PFSK-1 (cell line): ENCODE data around the gene TMEM120B.

Experiments
- FOXP2 ChIP-seq: optimal IDR thresholded peaks from 2 replicates; pipeline ENCODE3; 2011; ENCODE audit warnings: borderline replicate concordance, control low read depth, inconsistent platforms; ENCODE audit not compliant: insufficient read depth; ENCODE audit errors: extremely low read length, extremely low read depth
- POLR2AphosphoS5 ChIP-seq: IDR thresholded peaks from 2 replicates; pipeline ENCODE4 v1.6.1; 2012; ENCODE audit warnings: low read depth, mild to moderate bottlenecking, control low read depth, low read length, moderate library complexity
- SIN3A ChIP-seq: IDR thresholded peaks from 2 replicates; pipeline ENCODE4 v1.6.1; 2012; ENCODE audit warnings: mild to moderate bottlenecking, low read length, moderate library complexity, borderline replicate concordance; ENCODE audit not compliant: insufficient read depth
- TAF1 ChIP-seq: IDR thresholded peaks from 2 replicates; pipeline ENCODE4 v1.6.1; 2012; ENCODE audit warnings: low read length, control low read depth, borderline replicate concordance; ENCODE audit not compliant: insufficient read depth
- TF ChIP-seq, protein P1 (sequence below), 2 experiments: IDR thresholded peaks; 2 replicates each; pipeline versions ENCODE4 v1.6.1 to v1.8.0; 2011 to 2012; ENCODE audit warnings: low read depth in 2 of 2, low read length in 2 of 2, control low read depth in 1 of 2, inconsistent platforms in 1 of 2, mild to moderate bottlenecking in 1 of 2, moderate library complexity in 1 of 2; ENCODE audit not compliant: insufficient read depth in 1 of 2

The TMEM120B gene

DNA sequence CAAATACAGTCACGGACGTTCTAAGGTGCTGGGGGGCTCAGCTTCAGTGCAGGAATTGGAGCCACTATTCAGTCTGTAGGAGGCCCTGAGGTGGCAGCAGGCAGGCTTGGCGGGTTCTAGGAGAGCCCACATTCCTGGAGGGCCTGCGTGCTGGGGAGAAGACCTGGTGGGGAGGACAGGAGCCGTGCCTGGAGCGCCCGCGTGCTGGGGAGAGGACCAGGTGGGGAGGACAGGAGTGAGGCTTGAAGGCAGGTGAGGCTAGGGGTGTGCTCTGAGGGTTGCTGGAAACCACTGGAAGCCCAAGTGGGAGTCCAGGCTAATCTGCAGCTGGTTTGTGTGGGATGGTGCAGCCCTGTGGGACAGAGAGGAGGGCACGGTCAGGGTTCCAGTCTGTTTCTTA is 57.8 kb downstream of the TMEM120B start:
- TF ChIP-seq TAF1 (no peak), SIN3A (no peak)

DNA sequence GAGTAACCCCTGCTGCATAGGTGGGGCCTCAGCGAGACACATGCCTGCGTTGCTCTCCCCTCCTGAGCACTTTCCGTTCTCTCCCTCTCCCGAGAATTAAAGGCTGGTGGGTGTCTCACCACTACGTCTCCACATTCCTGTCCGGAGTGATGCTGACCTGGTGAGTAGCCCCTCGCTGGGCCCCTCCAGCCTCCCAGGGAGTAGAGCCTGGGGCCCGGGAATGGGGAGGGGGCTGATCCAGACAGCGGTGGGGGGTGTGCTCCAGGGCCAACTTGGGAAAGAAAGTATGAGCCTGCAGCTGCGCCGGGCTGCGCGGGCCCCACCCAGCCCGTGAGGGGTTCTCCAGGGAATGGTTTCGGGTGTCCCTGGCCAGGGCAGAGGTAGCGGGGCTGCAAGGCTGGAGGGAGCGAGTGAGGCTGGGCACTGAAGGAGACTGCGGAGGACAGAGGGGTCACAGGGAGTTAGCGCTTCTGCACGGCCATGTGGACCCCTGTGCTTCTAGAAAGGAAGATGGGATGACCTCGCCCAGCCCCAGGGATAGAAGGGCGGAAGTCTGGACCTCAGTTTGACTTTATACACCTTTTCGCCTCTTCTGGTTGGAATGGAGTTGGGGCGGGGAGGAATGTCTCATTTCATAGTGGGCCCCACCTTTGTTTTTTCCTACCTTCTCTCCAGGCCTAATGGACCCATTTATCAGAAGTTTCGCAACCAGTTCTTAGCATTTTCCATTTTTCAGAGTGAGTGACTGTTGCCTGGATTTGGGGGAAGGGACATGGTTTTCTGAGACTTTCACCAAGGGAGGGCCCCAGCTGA is 58.5 kb downstream of the TMEM120B start:
- TF ChIP-seq SIN3A (no peak), POLR2AphosphoS5 (no peak), TAF1 (no peak), FOXP2 (no peak)
- TF ChIP-seq, protein P1, sequence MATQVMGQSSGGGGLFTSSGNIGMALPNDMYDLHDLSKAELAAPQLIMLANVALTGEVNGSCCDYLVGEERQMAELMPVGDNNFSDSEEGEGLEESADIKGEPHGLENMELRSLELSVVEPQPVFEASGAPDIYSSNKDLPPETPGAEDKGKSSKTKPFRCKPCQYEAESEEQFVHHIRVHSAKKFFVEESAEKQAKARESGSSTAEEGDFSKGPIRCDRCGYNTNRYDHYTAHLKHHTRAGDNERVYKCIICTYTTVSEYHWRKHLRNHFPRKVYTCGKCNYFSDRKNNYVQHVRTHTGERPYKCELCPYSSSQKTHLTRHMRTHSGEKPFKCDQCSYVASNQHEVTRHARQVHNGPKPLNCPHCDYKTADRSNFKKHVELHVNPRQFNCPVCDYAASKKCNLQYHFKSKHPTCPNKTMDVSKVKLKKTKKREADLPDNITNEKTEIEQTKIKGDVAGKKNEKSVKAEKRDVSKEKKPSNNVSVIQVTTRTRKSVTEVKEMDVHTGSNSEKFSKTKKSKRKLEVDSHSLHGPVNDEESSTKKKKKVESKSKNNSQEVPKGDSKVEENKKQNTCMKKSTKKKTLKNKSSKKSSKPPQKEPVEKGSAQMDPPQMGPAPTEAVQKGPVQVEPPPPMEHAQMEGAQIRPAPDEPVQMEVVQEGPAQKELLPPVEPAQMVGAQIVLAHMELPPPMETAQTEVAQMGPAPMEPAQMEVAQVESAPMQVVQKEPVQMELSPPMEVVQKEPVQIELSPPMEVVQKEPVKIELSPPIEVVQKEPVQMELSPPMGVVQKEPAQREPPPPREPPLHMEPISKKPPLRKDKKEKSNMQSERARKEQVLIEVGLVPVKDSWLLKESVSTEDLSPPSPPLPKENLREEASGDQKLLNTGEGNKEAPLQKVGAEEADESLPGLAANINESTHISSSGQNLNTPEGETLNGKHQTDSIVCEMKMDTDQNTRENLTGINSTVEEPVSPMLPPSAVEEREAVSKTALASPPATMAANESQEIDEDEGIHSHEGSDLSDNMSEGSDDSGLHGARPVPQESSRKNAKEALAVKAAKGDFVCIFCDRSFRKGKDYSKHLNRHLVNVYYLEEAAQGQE (IDR thresholded peaks at IDR 0.05; ENCODE audit: insufficient read depth in 1 of 2, low read depth in 2 of 2, low read length in 2 of 2) = no peak

DNA sequence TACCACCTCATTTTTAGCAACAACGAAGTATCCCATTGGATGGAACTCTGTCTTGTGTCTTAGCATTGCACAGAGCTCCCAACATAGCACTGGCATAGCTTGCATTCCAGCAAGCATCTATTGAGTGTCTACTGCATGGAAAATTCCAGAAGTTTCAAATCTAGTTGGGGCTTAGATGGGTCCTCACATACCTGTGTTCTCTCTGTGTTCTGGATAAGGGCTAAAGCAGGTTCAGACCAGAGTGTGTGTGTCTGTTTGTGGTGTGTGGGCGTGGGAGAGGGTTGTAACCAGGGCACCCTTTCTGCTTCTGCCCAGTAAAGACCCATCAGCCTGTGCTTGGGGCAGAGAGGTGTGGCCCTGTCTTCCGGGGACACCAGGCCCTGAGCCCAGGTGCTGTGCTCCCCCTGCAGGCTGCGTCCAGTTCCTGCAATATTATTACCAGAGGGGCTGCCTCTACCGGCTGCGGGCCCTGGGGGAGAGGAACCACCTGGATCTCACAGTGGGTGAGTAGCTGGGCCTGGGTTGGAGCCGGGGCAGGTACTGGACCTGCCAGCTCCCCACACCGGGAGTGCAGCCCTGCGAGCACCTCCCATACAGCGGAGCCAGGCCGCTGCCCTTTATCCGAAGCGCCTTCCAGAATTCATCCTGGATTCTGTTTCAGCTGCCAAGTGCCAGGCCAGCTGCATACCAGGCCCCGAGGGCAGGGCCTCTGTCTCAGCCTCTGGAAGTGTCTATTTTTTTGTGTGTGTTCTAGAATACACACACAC is 60.6 kb downstream of the TMEM120B start:
- TF ChIP-seq SIN3A (no peak), FOXP2 (no peak), TAF1 (no peak), POLR2AphosphoS5 (0 out of 2 replicates have a peak, but pooled peaks have one; percentile 27)
- TF ChIP-seq, protein P1 (IDR thresholded peaks at IDR 0.05; ENCODE audit: insufficient read depth in 1 of 2, low read depth in 2 of 2, low read length in 2 of 2) = no peak

DNA sequence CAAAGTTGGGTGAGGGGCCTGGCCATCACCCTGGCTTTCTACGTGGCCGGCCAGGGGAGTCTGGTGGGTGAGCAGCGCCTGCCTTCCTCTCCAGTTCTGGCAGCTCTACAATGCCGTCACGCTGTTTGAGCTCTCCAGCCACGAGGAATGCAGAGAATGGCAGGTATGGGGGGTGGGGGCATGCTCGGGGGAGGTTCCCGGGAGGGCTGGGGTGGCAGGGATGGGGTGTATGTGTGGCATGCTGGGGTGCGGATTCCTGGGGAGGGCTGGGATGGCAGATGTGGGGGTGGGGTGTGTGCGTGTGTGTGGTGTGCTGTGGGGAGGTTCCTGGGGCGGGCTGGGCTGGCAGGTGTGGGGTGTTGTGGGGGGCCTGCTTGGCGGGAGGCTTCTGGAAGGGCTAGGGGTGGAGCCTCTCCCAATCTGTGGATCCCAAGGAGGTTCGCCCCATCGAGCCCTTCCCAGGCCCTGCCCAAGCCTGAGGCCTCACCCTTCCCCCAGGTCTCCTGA is 62.5 kb downstream of the TMEM120B start:
- no peak for TF ChIP-seq POLR2AphosphoS5
- TF ChIP-seq FOXP2 = no peak
- TF ChIP-seq TAF1 = no peak
- TF ChIP-seq SIN3A = no peak
- TF ChIP-seq, protein P1 (IDR thresholded peaks at IDR 0.05; ENCODE audit: insufficient read depth in 1 of 2, low read depth in 2 of 2, low read length in 2 of 2) = no peak

DNA sequence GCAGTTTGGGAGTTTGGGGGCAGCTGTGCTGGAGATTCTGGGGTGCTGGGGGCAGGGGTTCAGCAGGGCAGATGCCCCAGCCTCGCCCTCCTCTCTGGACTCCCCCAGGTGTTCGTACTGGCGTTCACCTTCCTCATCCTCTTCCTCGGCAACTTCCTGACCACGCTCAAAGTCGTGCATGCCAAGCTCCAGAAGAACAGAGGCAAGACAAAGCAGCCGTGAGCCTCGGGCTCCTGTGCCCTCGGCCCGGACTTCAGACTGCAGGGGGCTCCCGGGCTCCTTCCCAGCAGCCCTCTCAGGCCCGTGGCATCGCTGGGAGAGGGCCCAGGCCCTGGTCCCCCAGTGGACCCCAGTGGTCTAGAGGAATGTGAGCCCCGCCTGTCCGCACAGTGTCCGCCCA is 62.9 kb downstream of the TMEM120B start:
- no peak for TF ChIP-seq FOXP2
- no peak for TF ChIP-seq POLR2AphosphoS5
- TF ChIP-seq, protein P1 (IDR thresholded peaks at IDR 0.05; ENCODE audit: insufficient read depth in 1 of 2, low read depth in 2 of 2, low read length in 2 of 2) = no peak
- TF ChIP-seq SIN3A = no peak
- TF ChIP-seq TAF1 = no peak
